Thyroid gland (tissue), 4 donors: ENCODE measurements around the gene EZH1.

Experiments used
- CTCF ChIP-seq, 6 experiments: fragments of 200-600 bp in 3 of 6; fragments of 450-650 bp in 3 of 6; sonication (generic) in 3 of 6; IDR thresholded peaks; one replicate each; pipeline ENCODE4 v1.5.1; 2016 to 2019; ENCODE audit warnings: antibody characterized with exemption in 6 of 6, mild to moderate bottlenecking in 2 of 6, inconsistent platforms in 1 of 6, moderate library complexity in 1 of 6
- POLR2A ChIP-seq, 2 donors: fragments of 450-650 bp; IDR thresholded peaks; one replicate each; pipeline ENCODE4 v1.6.1; 2017; ENCODE audit warnings: antibody characterized with exemption in 2 of 2, mild to moderate bottlenecking in 2 of 2, moderate library complexity in 1 of 2

DNA sequence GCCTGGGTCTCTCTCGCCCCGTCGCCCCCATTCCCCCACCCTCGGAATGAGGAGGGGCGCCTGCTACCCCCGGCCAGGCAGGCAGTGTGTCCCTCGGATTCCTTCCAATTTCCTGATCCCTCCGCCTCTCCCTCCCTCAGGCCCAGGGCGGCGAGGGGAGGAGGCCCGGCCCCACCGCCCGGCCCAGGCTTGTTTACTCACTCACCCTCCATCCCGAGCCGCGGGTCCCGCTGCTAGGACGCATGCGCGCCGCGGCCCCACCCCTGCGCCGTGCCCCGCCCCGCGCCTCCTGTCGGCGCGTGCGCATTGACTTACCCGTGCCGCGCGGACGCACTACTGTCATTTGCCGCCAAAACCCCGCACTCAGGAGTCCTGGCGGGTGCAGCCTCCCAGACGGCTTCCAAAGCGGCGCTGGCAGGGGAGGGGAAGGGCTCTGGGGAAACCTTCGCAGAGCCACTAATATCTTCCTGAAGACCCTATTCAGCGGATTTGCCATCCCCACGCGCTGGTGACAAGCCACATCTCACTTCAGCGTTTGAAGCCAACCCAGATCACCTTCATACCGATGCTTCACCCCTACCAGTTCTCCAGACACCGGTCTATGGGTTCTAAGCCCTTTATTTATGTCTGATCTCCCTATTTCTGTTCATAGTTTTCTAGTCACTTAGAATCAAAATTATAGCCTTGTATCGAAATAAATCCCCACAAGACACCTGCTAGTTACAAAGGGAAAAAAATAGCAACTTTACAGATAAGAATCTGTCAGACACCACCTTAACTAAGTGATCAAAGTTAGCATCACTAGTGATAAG lies at the start of gene EZH1:
- TF ChIP-seq CTCF (IDR thresholded peaks at IDR 0.05) = peak in 1 of 6 experiments; percentile 32
- peak; percentile 44 to 85 for TF ChIP-seq POLR2A (IDR thresholded peaks at IDR 0.05)
